GM21390 (cell line): ENCODE data around the gene MECR.

Source experiments
- ATAC-seq: cut with Tn5 transposase; IDR thresholded peaks from one replicate; pipeline ENCODE4 v1.9.1; 2021; ENCODE audit not compliant: unreplicated experiment

The MECR gene

DNA sequence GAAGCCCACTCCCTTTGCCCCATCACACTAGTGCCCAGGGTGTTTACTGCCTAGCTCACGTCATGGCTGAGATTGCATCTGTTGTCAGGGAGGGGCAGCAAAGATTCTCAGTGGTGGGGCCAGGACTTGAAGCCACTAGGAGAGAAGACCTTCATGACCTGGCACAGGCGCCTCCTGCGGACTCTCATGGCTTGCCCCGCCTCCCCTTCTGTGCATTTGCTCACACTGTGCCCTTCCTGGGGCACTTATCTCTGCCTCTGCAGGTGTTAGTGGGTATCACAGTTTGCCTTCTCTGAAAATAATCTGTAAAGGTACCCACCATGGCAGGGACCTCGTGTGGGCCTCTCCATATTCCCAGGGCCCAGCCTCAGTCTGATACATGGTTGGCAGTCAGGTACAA lies 25.7 kb upstream of the MECR start:
- ATAC-seq = no peak

- no peak for ATAC-seq
Observed at GRCh38 chr1:29255134-29255666, 24.5 kb upstream of the MECR start.

DNA sequence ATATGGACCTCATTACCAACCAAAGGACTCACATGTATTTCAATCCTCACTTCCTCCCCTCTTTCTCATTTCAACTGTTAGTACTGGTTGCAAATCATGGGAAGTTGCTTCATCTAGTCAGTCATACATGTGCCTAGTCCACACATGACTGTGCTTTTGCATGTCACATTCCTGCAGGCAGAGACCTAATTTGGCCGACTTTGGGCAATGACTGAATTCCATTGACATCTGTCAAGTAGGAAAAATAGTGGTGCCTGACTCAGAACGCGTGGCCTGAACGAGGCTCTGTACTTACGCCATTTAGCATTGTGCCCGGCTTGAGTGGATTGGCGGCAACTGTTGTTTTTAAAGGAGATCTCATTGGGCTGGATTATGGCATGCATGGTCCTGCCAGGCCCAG lies 23.6 kb upstream of the MECR start:
- ATAC-seq = no peak

DNA sequence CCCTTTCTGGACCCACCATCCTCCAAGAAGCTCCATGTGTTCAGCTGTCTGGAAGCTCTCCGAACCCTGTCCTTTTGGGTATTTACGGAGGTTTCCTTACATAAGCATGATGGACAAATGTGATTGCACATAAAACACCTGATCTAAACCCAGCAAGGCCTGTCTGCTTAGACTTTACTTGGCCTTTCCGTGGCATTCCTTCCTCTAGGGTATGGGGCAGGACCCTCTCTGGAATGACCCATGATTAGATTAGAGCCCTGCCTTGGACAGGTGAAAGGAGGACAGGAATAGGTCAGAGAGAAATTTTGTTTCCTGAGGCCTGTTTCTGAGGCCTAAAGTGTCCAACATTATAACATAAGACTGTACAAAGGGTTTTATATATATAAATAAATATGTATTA lies 22.4 kb upstream of the MECR start:
- ATAC-seq = no peak

DNA sequence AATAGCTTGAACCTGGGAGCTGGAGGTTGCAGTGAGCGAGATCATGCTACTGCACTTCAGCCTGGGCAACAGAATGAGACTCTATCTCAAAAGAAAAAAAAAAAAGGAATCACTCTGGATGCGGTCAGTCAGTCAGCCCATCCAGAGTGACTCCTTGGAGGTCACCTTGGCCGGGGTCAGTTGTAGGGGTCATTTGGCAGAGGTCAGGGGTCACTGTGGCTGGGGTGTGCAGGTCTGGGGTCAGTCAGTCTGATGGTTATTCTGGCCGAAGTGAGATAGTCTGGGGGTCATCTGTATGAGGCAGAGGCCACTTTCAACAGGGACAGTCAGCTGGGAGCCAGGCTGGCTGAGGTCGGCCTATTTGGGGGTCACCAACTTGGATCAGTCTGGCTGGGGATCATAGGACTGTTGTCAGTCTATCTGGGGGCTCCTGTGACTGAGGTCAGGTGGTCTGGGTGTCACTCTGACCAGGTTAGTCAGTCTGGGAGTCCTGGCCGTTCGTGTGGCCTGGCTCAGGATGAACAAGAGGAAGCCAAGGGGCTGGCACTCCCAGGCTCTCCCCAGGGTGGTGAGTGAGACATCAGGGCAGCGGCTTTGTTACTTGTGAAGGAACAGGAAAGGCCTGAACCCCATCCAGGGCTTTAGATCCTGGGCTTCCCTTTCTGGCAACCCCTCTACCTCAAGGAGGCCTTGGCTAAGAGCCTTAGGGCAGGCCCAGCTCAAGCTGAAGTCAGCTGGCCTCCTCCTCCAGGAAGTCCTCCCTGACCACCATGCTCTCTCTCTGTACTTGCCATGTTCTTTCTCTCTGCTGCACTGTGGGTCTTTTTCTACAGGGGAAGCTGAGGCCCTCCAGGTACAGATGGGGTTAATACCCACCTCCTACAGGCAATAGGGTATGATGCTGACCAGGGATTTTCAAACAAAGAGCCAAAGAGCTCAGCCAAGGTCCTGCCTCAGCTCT lies 20.7 kb upstream of the MECR start:
- no peak for ATAC-seq

DNA sequence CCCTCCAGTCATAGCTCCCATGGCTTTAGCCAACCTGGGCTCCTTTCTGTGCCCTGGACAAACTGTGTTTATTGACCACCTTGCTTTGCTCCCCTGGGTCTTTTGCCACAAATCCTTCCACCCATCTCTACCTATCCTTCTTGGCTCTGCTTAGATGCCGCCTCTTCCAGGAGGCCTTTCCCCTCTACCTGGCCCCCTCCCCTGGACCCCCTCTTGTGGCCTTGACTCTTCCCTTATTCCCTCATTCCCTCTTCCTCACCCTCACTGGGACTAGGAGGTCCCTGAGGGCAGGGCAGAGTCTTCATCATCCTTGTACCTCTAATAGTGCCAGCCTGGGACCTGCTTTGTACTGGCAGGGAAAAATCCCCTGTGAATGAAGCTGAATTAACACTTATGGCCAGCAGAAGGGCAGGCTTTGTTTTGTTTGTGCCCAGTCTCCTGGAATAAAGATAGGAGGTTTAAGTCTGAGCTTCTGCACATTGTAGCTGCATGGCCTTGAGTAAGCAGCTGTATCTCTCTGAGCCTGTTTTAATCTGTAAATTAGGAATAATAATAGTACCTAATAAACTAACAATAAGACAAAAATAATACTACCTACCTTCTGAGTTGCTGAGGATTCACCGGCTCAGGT lies 19.3 kb upstream of the MECR start:
- no peak for ATAC-seq

DNA sequence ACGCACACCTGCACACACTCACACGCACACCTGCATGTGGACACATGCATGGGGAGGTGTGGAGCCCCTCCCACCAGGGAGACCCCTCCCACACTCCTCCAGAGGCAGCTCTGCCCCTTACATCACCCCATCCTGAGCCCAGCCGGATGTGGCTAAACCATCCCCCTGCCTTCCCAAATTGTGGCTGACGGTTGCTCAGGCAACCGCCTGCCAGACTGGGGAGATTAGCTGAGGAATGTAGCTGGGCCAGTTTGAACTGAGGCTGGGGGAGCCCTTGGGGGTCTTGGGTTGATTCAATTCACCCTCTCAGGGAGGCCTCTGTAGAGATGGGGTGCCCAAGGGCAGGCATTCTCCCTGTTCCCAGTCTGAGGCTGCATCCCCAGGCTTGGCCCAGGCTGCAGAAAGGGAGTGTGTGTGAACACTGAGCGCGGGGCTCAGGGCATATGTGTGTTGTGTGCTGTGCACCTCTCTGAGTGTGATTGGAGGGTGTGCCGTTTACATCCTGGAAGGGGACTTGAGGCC lies 18.5 kb upstream of the MECR start:
- ATAC-seq = no peak

DNA sequence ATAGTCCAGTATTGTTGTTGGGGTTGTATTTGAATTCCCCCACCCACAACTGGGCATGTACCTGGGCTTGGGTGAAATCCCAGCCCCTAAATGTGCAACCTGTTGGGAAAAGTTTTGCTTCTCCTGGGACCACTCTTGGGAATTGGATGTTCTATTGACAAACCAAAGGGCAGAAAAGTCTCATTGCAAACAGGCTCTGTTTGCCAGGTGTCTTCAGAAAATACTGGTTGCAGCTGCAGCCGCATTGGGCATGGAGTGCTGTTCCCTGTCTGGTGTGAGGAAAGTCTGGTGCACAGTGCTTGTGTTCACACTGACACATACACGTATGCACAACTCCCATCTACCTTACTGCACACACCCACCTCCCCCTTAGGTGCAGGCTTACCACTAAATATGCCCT lies 17.7 kb upstream of the MECR start:
- no peak for ATAC-seq

GRCh38 chr1:29247571-29248273 lies 17.0 kb upstream of the MECR start:
- ATAC-seq = no peak

GRCh38 chr1:29247044-29247443 lies 16.3 kb upstream of the MECR start:
- ATAC-seq = no peak

- no peak for ATAC-seq
Observed at GRCh38 chr1:29245876-29246275, 15.1 kb upstream of the MECR start.

GRCh38 chr1:29245261-29245660 lies 14.5 kb upstream of the MECR start:
- ATAC-seq = no peak

GRCh38 chr1:29243871-29244200 lies 13.1 kb upstream of the MECR start:
- no peak for ATAC-seq

DNA sequence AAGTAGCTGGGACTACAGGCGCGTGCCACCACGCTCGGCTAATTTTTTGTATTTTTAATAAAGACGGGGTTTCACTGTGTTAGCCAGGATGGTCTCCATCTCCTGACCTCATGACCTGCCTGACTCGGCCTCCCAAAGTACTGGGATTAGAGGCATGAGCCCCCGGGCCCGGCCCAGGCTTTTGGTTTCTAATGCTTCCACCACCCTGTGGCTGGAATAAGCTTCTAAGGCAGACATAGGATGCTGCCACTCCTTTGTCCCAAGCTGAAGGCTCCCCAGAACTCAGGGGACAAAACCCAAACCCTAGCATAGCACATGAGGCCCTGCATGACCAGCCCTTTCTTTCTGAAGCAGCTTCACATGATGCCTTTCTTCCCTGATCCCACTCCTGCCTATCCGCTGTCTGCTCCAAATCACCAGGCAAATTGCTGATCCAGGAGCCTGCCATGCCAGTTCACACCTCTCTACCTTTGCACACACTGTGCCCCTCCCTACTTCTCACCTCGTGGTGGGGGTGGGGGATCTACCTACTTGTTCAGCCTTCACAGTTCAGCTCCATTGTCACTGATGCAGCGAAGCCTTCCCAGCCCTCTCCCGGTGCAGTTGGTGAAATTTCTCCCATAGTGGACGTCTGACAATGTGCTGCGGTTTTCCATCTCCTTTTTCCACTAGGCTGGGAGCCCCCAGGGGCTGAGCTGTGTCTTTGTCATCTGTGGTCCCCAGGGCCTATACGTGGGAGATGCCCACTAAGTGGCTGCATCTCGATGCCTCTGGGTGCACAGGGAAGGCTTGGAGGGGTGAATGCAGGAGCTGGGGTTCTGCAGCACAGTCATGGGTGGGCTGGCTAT lies 12.5 kb upstream of the MECR start:
- no peak for ATAC-seq

DNA sequence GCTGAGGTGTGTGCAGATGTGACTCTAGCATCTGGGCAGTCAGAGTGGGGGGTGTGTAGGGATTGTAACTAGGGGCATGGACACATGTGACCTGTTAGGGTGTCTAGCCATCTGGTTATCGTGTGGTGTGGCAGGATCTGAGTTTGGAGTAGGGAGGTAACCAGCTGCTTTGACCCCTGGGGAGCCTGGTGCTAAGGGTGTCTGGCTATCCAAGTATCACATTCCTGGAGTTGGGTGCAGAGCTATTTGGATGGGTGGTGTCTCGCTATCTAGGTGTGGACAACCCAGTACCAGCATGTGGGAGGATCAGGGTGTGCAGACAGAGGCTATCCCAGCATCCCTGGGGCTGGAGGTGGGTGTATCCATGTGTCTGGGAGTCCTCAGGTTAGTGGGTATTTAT lies 10.3 kb upstream of the MECR start:
- no peak for ATAC-seq

GRCh38 chr1:29240400-29240837 lies 9.7 kb upstream of the MECR start:
- ATAC-seq = no peak

DNA sequence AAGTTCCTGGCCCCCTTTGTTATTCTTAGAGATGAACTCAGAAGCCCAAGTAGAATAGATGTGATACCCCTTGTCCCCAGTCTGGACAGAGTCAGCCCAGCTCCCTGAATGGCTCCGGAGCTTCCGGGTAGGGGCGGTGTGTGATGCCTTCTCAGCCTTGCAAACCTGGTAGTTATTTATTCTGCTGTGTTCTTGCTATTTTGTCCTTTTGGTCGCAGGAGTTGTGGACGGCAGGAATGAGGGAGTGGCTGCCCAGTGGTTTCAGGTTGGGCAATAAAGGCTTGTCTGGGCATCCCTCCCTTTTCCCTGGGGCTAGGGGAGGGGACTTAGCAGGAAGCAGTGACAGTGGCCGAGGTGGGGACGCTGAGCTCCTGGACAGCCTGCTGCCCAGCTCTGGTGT lies 8.4 kb upstream of the MECR start:
- no peak for ATAC-seq

- no peak for ATAC-seq
Observed at GRCh38 chr1:29238620-29239002, 7.9 kb upstream of the MECR start.

- ATAC-seq = no peak
Observed at GRCh38 chr1:29237852-29238619, 7.3 kb upstream of the MECR start.
